ENCODE results near the gene ID3. TPM values are rescaled to one million over a fixed set of nuclear protein-coding genes. Genes with fewer than 3 reads are reported as not detected.

ID3 gene
- total and polyA plus RNA-seq, 9 of the 15 experiments (the other 6 are each of a cell fraction or from before 2014, with no cell fraction given) = 6.8 to 59.8 (median 23.5) TPM

- TF ChIP-seq FOSL1 (tag; conservative IDR thresholded peaks at IDR 0.05) = peak; percentile 73
- TF ChIP-seq TAF7 (tag; IDR thresholded peaks at IDR 0.05) = no peak
- peak; percentile 27; the same call in 1 of the 2 replicates for TF ChIP-seq MAFF (IDR thresholded peaks at IDR 0.05; ENCODE audit: low read length)
- TF ChIP-seq KDM1A (IDR thresholded peaks at IDR 0.05) = no peak
- TF ChIP-seq MEF2D (tag; conservative IDR thresholded peaks at IDR 0.05; ENCODE audit: low read depth) = no peak
- TF ChIP-seq ETV1 (tag; conservative IDR thresholded peaks at IDR 0.05; ENCODE audit: low read depth) = no peak
- peak; percentile 61 for TF ChIP-seq PRDM10 (IDR thresholded peaks at IDR 0.05; ENCODE audit: partially characterized antibody)
- TF ChIP-seq CHD4 (IDR thresholded peaks at IDR 0.05; ENCODE audit: insufficient read depth, insufficient replicate concordance, low read depth, low read length, poor library complexity, severe bottlenecking) = no peak
- TF ChIP-seq HIVEP1 (CRISPR knock-in tag; IDR thresholded peaks at IDR 0.05) = no peak
- TF ChIP-seq CCAR2 (IDR thresholded peaks at IDR 0.05; ENCODE audit: low read depth, low read length) = no peak
- TF ChIP-seq MITF (IDR thresholded peaks at IDR 0.05) = no peak
- TF ChIP-seq ZFP30 (CRISPR knock-in tag; IDR thresholded peaks at IDR 0.05; ENCODE audit: borderline replicate concordance) = no peak
- 0 out of 2 replicates have a peak, but pooled peaks have one; percentile 5 for TF ChIP-seq MAX (CRISPR knock-in tag; IDR thresholded peaks at IDR 0.05)
- TF ChIP-seq CHCHD3 (CRISPR knock-in tag; IDR thresholded peaks at IDR 0.05) = no peak
- no peak for TF ChIP-seq SRSF1 (IDR thresholded peaks at IDR 0.05; ENCODE audit: low read depth, low read length)
- no peak for TF ChIP-seq ZNF583 (CRISPR knock-in tag; IDR thresholded peaks at IDR 0.05)
- TF ChIP-seq SAFB2 (IDR thresholded peaks at IDR 0.05; ENCODE audit: borderline replicate concordance, low read depth, low read length, severe bottlenecking) = no peak
- peak; percentile 25 to 72; a peak in 3 of 4 replicates for TF ChIP-seq RCOR1 (IDR thresholded peaks at IDR 0.05; ENCODE audit: borderline replicate concordance in 1 of 2, low read depth in 2 of 2, low read length in 2 of 2)
- no peak for TF ChIP-seq GTF2A2 (tag; IDR thresholded peaks at IDR 0.05)
- no peak for TF ChIP-seq SMAD2 (IDR thresholded peaks at IDR 0.05; ENCODE audit: low read depth, low read length)
- no peak for TF ChIP-seq TCFL5 (CRISPR knock-in tag; conservative IDR thresholded peaks at IDR 0.05)
- TF ChIP-seq XRCC5 (IDR thresholded peaks at IDR 0.05; ENCODE audit: low read depth, low read length) = no peak
- 0 out of 2 replicates have a peak, but pooled peaks have one; percentile 9 for TF ChIP-seq RAD51 (IDR thresholded peaks at IDR 0.05; ENCODE audit: borderline replicate concordance, low read depth)
- no peak for TF ChIP-seq IRF2 (CRISPR knock-in tag; IDR thresholded peaks at IDR 0.05)
- peak; percentile 50 for TF ChIP-seq ESRRA (IDR thresholded peaks at IDR 0.05; ENCODE audit: borderline replicate concordance, low read depth)
Measured at GRCh38 chr1:23528250-23528978, 30.9 kb downstream of the ID3 start (continued).
